H1 (cell line): Measurements from ENCODE around the gene CYP26A1. TPM values are rescaled to one million over a fixed set of nuclear protein-coding genes. Genes with fewer than 3 reads are reported as not detected.

ENCODE experiments used
- CTCF ChIA-PET: fragments of 300-600 bp; sonication (Branson Sonifier 250); formaldehyde crosslinking; loops from one replicate; lab custom pipeline; 2021; ENCODE audit not compliant: partially characterized antibody; lab: Charles Lee
- POLR2A ChIA-PET: fragments of 300-600 bp; sonication (Branson Sonifier 250); formaldehyde crosslinking; loops from one replicate; lab custom pipeline; 2021; ENCODE audit warnings: inconsistent platforms; ENCODE audit not compliant: partially characterized antibody; lab: Charles Lee
- DNase-seq, 2 experiments: peaks; one replicate each; pipeline versions ENCODE4 v3.0.0 to v3.0.0-alpha.2; 2010 to 2022; ENCODE audit warnings: low spot score in 2 of 2, low read depth in 1 of 2, mixed read lengths in 1 of 2
- FAIRE-seq: peaks from 2 replicates; lab custom pipeline; 2011; peaks lifted over from hg19 to GRCh38; lab: Jason Lieb, UNC
- H2AFZ ChIP-seq: 2 replicates; pipeline ENCODE4 v1.8.1; 2012; ENCODE audit warnings: low read length, inconsistent platforms
- H2AK5ac ChIP-seq: 2 replicates; pipeline ENCODE4 v1.6.1; 2013; ENCODE audit warnings: low read depth, low read length
- H2BK120ac ChIP-seq: replicated peaks from 2 replicates; pipeline ENCODE3; 2013; ENCODE audit warnings: low read depth, low read length, inconsistent platforms
- H2BK12ac ChIP-seq: 2 replicates; pipeline ENCODE4 v1.6.1; 2013; ENCODE audit warnings: low read depth, low read length
- H2BK15ac ChIP-seq: 2 replicates; pipeline ENCODE4 v1.6.1; 2013; ENCODE audit warnings: low read length
- H2BK20ac ChIP-seq: 2 replicates; pipeline ENCODE4 v1.6.1; 2013; ENCODE audit warnings: low read length
- H2BK5ac ChIP-seq: 2 replicates; pipeline ENCODE4 v1.6.1; 2013; ENCODE audit warnings: low read depth, low read length
- H3K14ac ChIP-seq: 2 replicates; pipeline ENCODE4 v1.6.1; 2013; ENCODE audit warnings: inconsistent platforms; ENCODE audit not compliant: insufficient read length
- H3K18ac ChIP-seq: 2 replicates; pipeline ENCODE4 v1.6.1; 2013; ENCODE audit warnings: low read length; ENCODE audit errors: extremely low read depth
- H3K23ac ChIP-seq: 2 replicates; pipeline ENCODE4 v1.6.1; 2013; ENCODE audit warnings: inconsistent platforms; ENCODE audit not compliant: insufficient read length
- H3K23me2 ChIP-seq: 2 replicates; pipeline ENCODE4 v1.6.1; 2013; ENCODE audit warnings: low read depth, low read length
- H3K27ac ChIP-seq: 2 replicates; pipeline ENCODE4 v1.6.1; 2011; ENCODE audit warnings: low read depth, low read length, inconsistent platforms
- H3K27me3 ChIP-seq, 4 experiments: replicated peaks in 1 of 4; 1 replicate in 1 of 4; 2 replicates in 3 of 4; pipeline versions ENCODE4 v1.6.1 to v1.8.1; 2011 to 2013; ENCODE audit warnings: low read length in 3 of 4, mild to moderate bottlenecking in 3 of 4, inconsistent platforms in 2 of 4, mixed read lengths in 2 of 4, moderate library complexity in 1 of 4; ENCODE audit not compliant: control insufficient read depth in 3 of 4, insufficient read depth in 3 of 4; ENCODE audit errors: extremely low read depth in 1 of 4
- H3K36me3 ChIP-seq, 4 experiments: 2 replicates each; pipeline versions ENCODE4 v1.6.1 to v1.8.1; 2011 to 2013; ENCODE audit warnings: mild to moderate bottlenecking in 4 of 4, low read length in 3 of 4, moderate library complexity in 2 of 4, control low read depth in 1 of 4, inconsistent platforms in 1 of 4; ENCODE audit not compliant: insufficient read depth in 4 of 4, control insufficient read depth in 2 of 4
- H3K4ac ChIP-seq: replicated peaks from 2 replicates; pipeline ENCODE3; 2013; ENCODE audit warnings: low read length, low read depth, mixed read lengths, inconsistent platforms; ENCODE audit not compliant: insufficient read length
- H3K4me1 ChIP-seq, 4 experiments: replicated peaks in 1 of 4; 1 replicate in 1 of 4; 2 replicates in 3 of 4; pipeline versions ENCODE4 v1.6.1 to v1.8.1; 2011 to 2013; ENCODE audit warnings: low read length in 3 of 4, inconsistent platforms in 2 of 4, mixed read lengths in 1 of 4; ENCODE audit not compliant: insufficient read depth in 4 of 4, control insufficient read depth in 3 of 4
- H3K4me2 ChIP-seq, 2 experiments: 2 replicates each; pipeline versions ENCODE4 v1.6.1 to v1.8.1; 2011 to 2013; ENCODE audit warnings: low read depth in 2 of 2, low read length in 2 of 2, control low read depth in 1 of 2, inconsistent platforms in 1 of 2, mild to moderate bottlenecking in 1 of 2; ENCODE audit not compliant: insufficient read depth in 1 of 2
- H3K4me3 ChIP-seq, 4 experiments: fragments of 200-600, 300-600 bp in 1 of 4; sonication (generic), shearing (Covaris generic), sonication (Bioruptor Twin) in 1 of 4; 2 replicates each; pipeline versions ENCODE4 v1.5.1 to v1.8.1; 2011 to 2016; ENCODE audit warnings: low read length in 4 of 4, low read depth in 3 of 4, control low read depth in 2 of 4, inconsistent platforms in 2 of 4, mild to moderate bottlenecking in 2 of 4, mixed read lengths in 1 of 4, moderate library complexity in 1 of 4; ENCODE audit not compliant: insufficient read depth in 2 of 4; ENCODE audit errors: extremely low read depth in 1 of 4
- H3K56ac ChIP-seq: replicated peaks from 2 replicates; pipeline ENCODE3; 2013; ENCODE audit warnings: low read depth, mild to moderate bottlenecking, mixed read lengths, low read length, inconsistent platforms; ENCODE audit not compliant: insufficient read length
- H3K79me1 ChIP-seq: 2 replicates; pipeline ENCODE4 v1.6.1; 2013; ENCODE audit warnings: low read depth, low read length, control low read depth
- H3K79me2 ChIP-seq, 2 experiments: 2 replicates each; pipeline versions ENCODE4 v1.6.1 to v1.8.1; 2012 to 2013; ENCODE audit warnings: low read length in 2 of 2, mild to moderate bottlenecking in 2 of 2, inconsistent platforms in 1 of 2; ENCODE audit not compliant: insufficient read depth in 2 of 2, control insufficient read depth in 1 of 2
- H3K9ac ChIP-seq, 4 experiments: replicated peaks in 1 of 4; 1 replicate in 1 of 4; 2 replicates in 3 of 4; pipeline versions ENCODE4 v1.6.1 to v1.8.1; 2011 to 2013; ENCODE audit warnings: low read depth in 3 of 4, low read length in 3 of 4, control low read depth in 2 of 4, mild to moderate bottlenecking in 2 of 4, moderate library complexity in 2 of 4, inconsistent platforms in 1 of 4; ENCODE audit errors: extremely low read depth in 1 of 4
- H3K9me3 ChIP-seq, 2 experiments: 2 replicates each; pipeline versions ENCODE4 v1.6.1 to v1.8.1; 2012 to 2013; ENCODE audit warnings: mild to moderate bottlenecking in 2 of 2, moderate library complexity in 2 of 2, control low read depth in 1 of 2, inconsistent platforms in 1 of 2, low read depth in 1 of 2, low read length in 1 of 2, mixed read lengths in 1 of 2; ENCODE audit not compliant: insufficient read depth in 2 of 2
- H4K20me1 ChIP-seq, 2 experiments: replicated peaks in 1 of 2; 2 replicates each; pipeline versions ENCODE3 to v1.8.1; 2011 to 2013; ENCODE audit warnings: inconsistent platforms in 2 of 2, low read length in 2 of 2, mild to moderate bottlenecking in 1 of 2; ENCODE audit not compliant: insufficient read depth in 2 of 2, control insufficient read depth in 1 of 2
- H4K5ac ChIP-seq: 2 replicates; pipeline ENCODE4 v1.6.1; 2013; ENCODE audit warnings: low read length, low read depth, mixed read lengths, inconsistent platforms; ENCODE audit not compliant: insufficient read length
- H4K8ac ChIP-seq: 2 replicates; pipeline ENCODE4 v1.8.0; 2013; ENCODE audit warnings: mild to moderate bottlenecking, moderate library complexity, low read length, inconsistent platforms; ENCODE audit not compliant: insufficient read depth; ENCODE audit errors: extremely low read depth
- H4K91ac ChIP-seq: replicated peaks from 2 replicates; pipeline ENCODE3; 2013; ENCODE audit warnings: low read length, mixed read lengths, inconsistent platforms; ENCODE audit not compliant: insufficient read length
- BRCA1 ChIP-seq: IDR thresholded peaks from 2 replicates; pipeline ENCODE4 v1.6.1; 2012; ENCODE audit warnings: low read depth, low read length, improper control_type of control experiment
- CHD1 ChIP-seq: IDR thresholded peaks from 2 replicates; pipeline ENCODE4 v1.6.1; 2012; ENCODE audit warnings: low read depth, low read length, improper control_type of control experiment
- CTBP2 ChIP-seq: IDR thresholded peaks from 2 replicates; pipeline ENCODE4 v1.7.0; 2011; ENCODE audit warnings: borderline replicate concordance, mild to moderate bottlenecking, moderate library complexity, mixed read lengths, low read length; ENCODE audit not compliant: insufficient read depth, insufficient read length
- EGR1 ChIP-seq: IDR thresholded peaks from 2 replicates; pipeline ENCODE4 v1.6.1; 2011; ENCODE audit warnings: low read depth, low read length, borderline replicate concordance
- GABPA ChIP-seq: IDR thresholded peaks from 2 replicates; pipeline ENCODE4 v1.6.1; 2011; ENCODE audit warnings: mild to moderate bottlenecking, low read length, moderate library complexity, borderline replicate concordance; ENCODE audit not compliant: insufficient read depth
- HDAC2 ChIP-seq, 2 experiments: fragments of 300-600 bp in 1 of 2; sonication (generic) in 1 of 2; IDR thresholded peaks; 2 replicates each; pipeline ENCODE4 v1.6.1; 2011 to 2012; ENCODE audit warnings: low read depth in 2 of 2, low read length in 2 of 2, mild to moderate bottlenecking in 2 of 2, moderate library complexity in 2 of 2, borderline replicate concordance in 1 of 2, inconsistent platforms in 1 of 2
- KDM5A ChIP-seq: fragments of 200-600 bp; IDR thresholded peaks from 2 replicates; pipeline ENCODE4 v1.7.1; 2012; ENCODE audit warnings: mild to moderate bottlenecking, low read length, inconsistent platforms, mixed read lengths
- RFX5 ChIP-seq: IDR thresholded peaks from 2 replicates; pipeline ENCODE4 v1.6.1; 2011; ENCODE audit warnings: low read depth, low read length, improper control_type of control experiment, borderline replicate concordance
- RXRA ChIP-seq: IDR thresholded peaks from 2 replicates; pipeline ENCODE4 v1.6.1; 2011; ENCODE audit warnings: low read depth, mild to moderate bottlenecking, low read length, moderate library complexity; ENCODE audit not compliant: insufficient read depth
- SAP30 ChIP-seq: fragments of 300-600 bp; sonication (generic); IDR thresholded peaks from 2 replicates; pipeline ENCODE4 v1.7.1; 2012; ENCODE audit warnings: low read length, moderate library complexity, mild to moderate bottlenecking, inconsistent platforms; ENCODE audit not compliant: insufficient read depth, insufficient replicate concordance
- SRF ChIP-seq: IDR thresholded peaks from 2 replicates; pipeline ENCODE4 v1.6.1; 2011; ENCODE audit warnings: mild to moderate bottlenecking, low read depth, low read length, moderate library complexity
- TAF1 ChIP-seq: IDR thresholded peaks from 2 replicates; pipeline ENCODE4 v1.6.1; 2011; ENCODE audit warnings: mild to moderate bottlenecking, low read depth, low read length
- TAF7 ChIP-seq: optimal IDR thresholded peaks from 2 replicates; pipeline ENCODE3; 2011; ENCODE audit warnings: low read depth, mild to moderate bottlenecking, inconsistent platforms, low read length, moderate library complexity, borderline replicate concordance
- WGBS, 2 experiments: shearing (Covaris generic) in 1 of 2; methylation state at CpG; one replicate each; pipeline versions ENCODE4 v1.1.6 to v1.1.7; 2013 to 2015; ENCODE audit warnings: low lambda C conversion rate in 2 of 2, mixed read lengths in 2 of 2, inconsistent platforms in 1 of 2, low coverage in 1 of 2, missing lambda C conversion rate in 1 of 2; ENCODE audit not compliant: insufficient replicate concordance in 2 of 2, insufficient coverage in 1 of 2, insufficient read length in 1 of 2; ENCODE audit errors: extremely low coverage in 1 of 2, missing lambda C conversion rate in 1 of 2; 5-methylcytosine and 5-hydroxymethylcytosine counted together
- polyA plus RNA-seq, 7 experiments: library from polyadenylated mRNA; depleted of rRNA in 3 of 7; stranded (reverse) in 5 of 7; unstranded in 2 of 7; fragments of >200 nt in 5 of 7; fragments of 200-250 nt in 2 of 7; gene quantifications; 1 replicate in 5 of 7; 2 replicates in 1 of 7; 4 replicates in 1 of 7; pipeline versions ENCODE4 v1.2.1 to v1.2.3, GENCODE V29; 2011 to 2013; ENCODE audit warnings: missing spikeins in 2 of 7, mixed read lengths in 2 of 7
- total RNA-seq: library from RNA; stranded (reverse); fragmentation: NEBNext Ultra II Directional; extraction: Animal tissue kit (Norgen Biotek cat#: 25700); gene quantifications from 2 replicates; pipeline ENCODE4 v1.2.1, GENCODE V29; 2021
- TF ChIP-seq, protein P1 (sequence below): IDR thresholded peaks from 2 replicates; pipeline ENCODE4 v1.6.1; 2011; ENCODE audit warnings: low read depth, mild to moderate bottlenecking, low read length; ENCODE audit not compliant: insufficient read depth

Gene CYP26A1
- total and polyA plus RNA-seq, 2 of the 8 experiments (the other 6 are each of a cell fraction or from before 2014, with no cell fraction given) = 5.0 to 9.1 TPM

DNA sequence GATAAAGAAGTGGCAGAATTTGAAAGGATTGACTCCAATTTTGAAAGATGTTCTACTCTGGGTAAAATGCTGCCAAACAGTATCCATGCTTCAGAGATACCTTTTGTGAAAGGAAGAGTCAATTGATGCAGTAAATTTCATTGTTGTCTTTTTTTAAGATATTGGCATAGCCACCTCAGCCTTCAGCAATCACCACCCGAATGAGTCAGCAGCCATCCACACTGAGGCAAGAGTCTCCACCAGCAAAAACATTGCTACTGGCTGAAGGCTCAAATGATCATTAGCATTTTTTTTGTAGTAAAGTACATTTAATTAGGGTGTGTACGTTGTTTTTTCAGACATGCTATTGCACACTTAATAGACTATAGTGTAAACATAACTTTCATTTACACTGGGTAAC, 44.8 kb upstream of the CYP26A1 start:
- Histone ChIP-seq H4K20me1 (no peaks in the 10 kb centered on the region), H3K4me2 (no peak overlapping the region), H2BK120ac (no peak overlapping the region), H3K4me1 (peaks cover 0 to 8% (median 3%) of the 10 kb centered on the region in 4 experiments; a peak in 4 of 7 replicates), H3K36me3 (no peaks in the 10 kb centered on the region), H3K79me1 (no peaks in the 10 kb centered on the region), H2BK12ac (no peak overlapping the region), H4K8ac (no peak overlapping the region), H3K9ac (no peak overlapping the region), H4K91ac (no peak overlapping the region), H3K4me3 (no peak overlapping the region), H3K56ac (no peak overlapping the region), H3K79me2 (no peaks in the 10 kb centered on the region), H2AK5ac (no peak overlapping the region), H3K4ac (no peak overlapping the region), H3K27ac (no peak overlapping the region), H3K23me2 (no peaks in the 10 kb centered on the region), H2BK15ac (no peak overlapping the region), H3K9me3 (no peaks in the 10 kb centered on the region), H3K23ac (no peak overlapping the region), H2AFZ (no peak overlapping the region), H3K14ac (no peak overlapping the region), H3K18ac (no peak overlapping the region), H3K27me3 (no peaks in the 10 kb centered on the region), H4K5ac (no peak overlapping the region), H2BK20ac (no peak overlapping the region), H2BK5ac (no peak overlapping the region)
- WGBS, 2 experiments = 82% methylated on average over 2 of the region's 2 CpGs; no CpG with 5 or more reads in 1 of the 2 experiments
- ChIA-PET POLR2A (no interaction called here), CTCF (no interaction called here)
- DNase-seq = no peak
- no peak for FAIRE-seq
- TF ChIP-seq HDAC2 (IDR thresholded peaks at IDR 0.05; ENCODE audit: borderline replicate concordance in 1 of 2, low read depth in 2 of 2, low read length in 2 of 2) = no peak
- TF ChIP-seq BRCA1 = no peak
- TF ChIP-seq CTBP2 = no peak
- no peak for TF ChIP-seq SAP30
- no peak for TF ChIP-seq RFX5
- TF ChIP-seq TAF7 = no peak
- no peak for TF ChIP-seq TAF1
- no peak for TF ChIP-seq CHD1
- no peak for TF ChIP-seq RXRA
- TF ChIP-seq SRF = no peak
- TF ChIP-seq KDM5A = no peak
- TF ChIP-seq GABPA = no peak
- TF ChIP-seq, protein P1, sequence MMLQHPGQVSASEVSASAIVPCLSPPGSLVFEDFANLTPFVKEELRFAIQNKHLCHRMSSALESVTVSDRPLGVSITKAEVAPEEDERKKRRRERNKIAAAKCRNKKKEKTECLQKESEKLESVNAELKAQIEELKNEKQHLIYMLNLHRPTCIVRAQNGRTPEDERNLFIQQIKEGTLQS = no peak
- TF ChIP-seq EGR1 = no peak
